HCT116 (cell line): ENCODE measurements around the gene SMC4. TPM values are rescaled to one million over a fixed set of nuclear protein-coding genes. Genes with fewer than 3 reads are reported as not detected.

Source experiments
- ATAC-seq: fragments of 200-7000 bp; cut with Tn5 transposase; 2 replicates; pipeline ENCODE4 v1.9.1; 2020; ENCODE audit warnings: mild to moderate bottlenecking, moderate library complexity
- BruUV-seq: library from RNA; stranded (reverse); fragments of 400-500 nt; replicated peaks from 2 replicates; lab custom pipeline; 2021; lab: Mats Ljungman, UMichigan
- CTCF ChIA-PET: fragments of 300-600 bp; sonication (Branson Sonifier 250); formaldehyde crosslinking; loops from one replicate; lab custom pipeline; 2021; ENCODE audit warnings: antibody characterized with exemption; lab: Charles Lee
- POLR2A ChIA-PET: fragments of 300-600, 350-600 bp; sonication (Branson Sonifier 250); formaldehyde crosslinking; loops from one replicate; lab custom pipeline; 2021; ENCODE audit warnings: antibody characterized with exemption; lab: Charles Lee
- RAD21 ChIA-PET, 2 experiments: fragments of 300-600 bp; sonication (Branson Sonifier 250); formaldehyde crosslinking; loops; one replicate each; lab custom pipeline; 2023; ENCODE audit warnings: low total read pairs in 2 of 2; ENCODE audit not compliant: uncharacterized antibody in 2 of 2, unreplicated experiment in 2 of 2, low non-redundant PET in 1 of 2; lab: Charles Lee
- DNase-seq: peaks from one replicate; pipeline ENCODE4 v3.0.0-alpha.2; 2010; ENCODE audit warnings: low read depth, low spot score
- H2AFZ ChIP-seq: fragments of 200-600 bp; shearing (Covaris generic), sonication (generic); 2 replicates; pipeline ENCODE4 v1.6.1; 2017; ENCODE audit warnings: low read depth, mixed run types, mixed read lengths, antibody characterized with exemption, low read length; ENCODE audit not compliant: poor library complexity, severe bottlenecking
- H3K27ac ChIP-seq: 2 replicates; pipeline ENCODE4 v1.5.1; 2012; ENCODE audit warnings: low read depth, low read length
- H3K27me3 ChIP-seq: fragments of 200-600 bp; sonication (generic); 2 replicates; pipeline ENCODE4 v1.6.1; 2016; ENCODE audit warnings: mixed run types, low read length, mixed read lengths; ENCODE audit not compliant: insufficient read depth
- H3K36me3 ChIP-seq, 2 experiments: fragments of 200-500 bp in 1 of 2; fragments of 200-600 bp in 1 of 2; sonication (Bioruptor generic) in 1 of 2; sonication (generic) in 1 of 2; 2 replicates each; pipeline versions ENCODE4 v1.5.1 to v1.6.1; 2014 to 2016; ENCODE audit warnings: low read length in 2 of 2, inconsistent platforms in 1 of 2, mixed read lengths in 1 of 2, mixed run types in 1 of 2; ENCODE audit not compliant: insufficient read depth in 2 of 2, control insufficient read depth in 1 of 2
- H3K4me1 ChIP-seq, 2 experiments: fragments of 200-600 bp in 1 of 2; sonication (generic) in 1 of 2; 2 replicates each; pipeline versions ENCODE4 v1.5.1 to v1.6.1; 2012 to 2017; ENCODE audit warnings: low read length in 2 of 2, inconsistent platforms in 1 of 2, mild to moderate bottlenecking in 1 of 2, mixed read lengths in 1 of 2, mixed run types in 1 of 2, moderate library complexity in 1 of 2; ENCODE audit not compliant: insufficient read depth in 2 of 2, control insufficient read depth in 1 of 2
- H3K4me2 ChIP-seq: fragments of 200-600 bp; sonication (generic); 2 replicates; pipeline ENCODE4 v1.6.1; 2017; ENCODE audit warnings: mixed run types, low read length, mixed read lengths
- H3K4me3 ChIP-seq, 2 experiments: fragments of 200-600 bp in 1 of 2; sonication (generic) in 1 of 2; replicated peaks in 1 of 2; 2 replicates each; pipeline ENCODE4 v1.5.1; 2011 to 2016; ENCODE audit warnings: low read length in 2 of 2, control low read depth in 1 of 2, low read depth in 1 of 2, mild to moderate bottlenecking in 1 of 2, mixed read lengths in 1 of 2, mixed run types in 1 of 2
- H3K79me2 ChIP-seq: fragments of 200-600 bp; sonication (generic); 2 replicates; pipeline ENCODE4 v1.6.1; 2017; ENCODE audit warnings: mild to moderate bottlenecking, mixed run types, low read length, moderate library complexity, mixed read lengths; ENCODE audit not compliant: insufficient read depth
- H3K9ac ChIP-seq: fragments of 200-600 bp; sonication (generic); 2 replicates; pipeline ENCODE4 v1.6.1; 2016; ENCODE audit warnings: low read length, mixed read lengths
- H3K9me2 ChIP-seq: fragments of 200-600 bp; sonication (generic), shearing (Covaris generic); 2 replicates; pipeline ENCODE4 v1.6.1; 2017; ENCODE audit warnings: mixed run types, mild to moderate bottlenecking, moderate library complexity; ENCODE audit not compliant: insufficient read depth
- H3K9me3 ChIP-seq, 2 experiments: fragments of 200-500 bp in 1 of 2; fragments of 200-600 bp in 1 of 2; sonication (Bioruptor generic) in 1 of 2; sonication (generic) in 1 of 2; 2 replicates each; pipeline ENCODE4 v1.6.1; 2014 to 2017; ENCODE audit warnings: low read length in 2 of 2, mixed read lengths in 2 of 2, inconsistent platforms in 1 of 2, low read depth in 1 of 2, mild to moderate bottlenecking in 1 of 2, mixed run types in 1 of 2, moderate library complexity in 1 of 2; ENCODE audit not compliant: control insufficient read depth in 1 of 2, insufficient read depth in 1 of 2
- H4K20me1 ChIP-seq: fragments of 200-600 bp; sonication (generic), shearing (Covaris generic); 2 replicates; pipeline ENCODE4 v1.6.1; 2017; ENCODE audit warnings: mixed run types, mild to moderate bottlenecking, moderate library complexity; ENCODE audit not compliant: insufficient read depth
- CEBPB ChIP-seq: IDR thresholded peaks from 2 replicates; pipeline ENCODE4 v1.6.1; 2012; ENCODE audit warnings: low read depth
- CTCF ChIP-seq, 3 experiments: fragments of 200-600 bp in 1 of 3; sonication (generic) in 1 of 3; IDR thresholded peaks in 2 of 3; conservative IDR thresholded peaks in 1 of 3; 2 replicates each; pipeline ENCODE4 v1.5.1; 2012 to 2017; ENCODE audit warnings: low read depth in 2 of 3, low read length in 2 of 3, antibody characterized with exemption in 1 of 3, borderline replicate concordance in 1 of 3, control low read depth in 1 of 3, mild to moderate bottlenecking in 1 of 3, mixed read lengths in 1 of 3, mixed run types in 1 of 3, moderate library complexity in 1 of 3; ENCODE audit not compliant: insufficient read depth in 1 of 3
- EZH2phosphoT487 ChIP-seq: fragments of 200-600 bp; IDR thresholded peaks from 2 replicates; pipeline ENCODE4 v1.6.1; 2018; ENCODE audit warnings: antibody characterized with exemption, borderline replicate concordance
- FOSL1 ChIP-seq: IDR thresholded peaks from 2 replicates; pipeline ENCODE4 v1.6.1; 2012; ENCODE audit warnings: low read depth
- JUND ChIP-seq: IDR thresholded peaks from 2 replicates; pipeline ENCODE4 v1.6.1; 2012
- ZFX ChIP-seq: fragments of 450-650 bp; IDR thresholded peaks from 2 replicates; pipeline ENCODE4 v1.6.1; 2017
- intact Hi-C: fragments of 100-400 bp; cut with micrococcal nuclease; formaldehyde crosslinking; loops from 2 replicates; pipeline ENCODE4 v1.10.0; 2022
- total RNA-seq: library from RNA; stranded (reverse); gene quantifications from one replicate; pipeline ENCODE4 v1.2.1, GENCODE V29; 2021; ENCODE audit not compliant: unreplicated experiment
- TF ChIP-seq, protein P1 (sequence below): IDR thresholded peaks from 2 replicates; pipeline ENCODE4 v1.6.1; 2011; ENCODE audit warnings: mild to moderate bottlenecking, low read length, moderate library complexity; ENCODE audit not compliant: insufficient replicate concordance; ENCODE audit errors: extremely low read depth

SMC4 gene
- total RNA-seq, 1 experiment from 2014 or later, result 123 TPM

DNA sequence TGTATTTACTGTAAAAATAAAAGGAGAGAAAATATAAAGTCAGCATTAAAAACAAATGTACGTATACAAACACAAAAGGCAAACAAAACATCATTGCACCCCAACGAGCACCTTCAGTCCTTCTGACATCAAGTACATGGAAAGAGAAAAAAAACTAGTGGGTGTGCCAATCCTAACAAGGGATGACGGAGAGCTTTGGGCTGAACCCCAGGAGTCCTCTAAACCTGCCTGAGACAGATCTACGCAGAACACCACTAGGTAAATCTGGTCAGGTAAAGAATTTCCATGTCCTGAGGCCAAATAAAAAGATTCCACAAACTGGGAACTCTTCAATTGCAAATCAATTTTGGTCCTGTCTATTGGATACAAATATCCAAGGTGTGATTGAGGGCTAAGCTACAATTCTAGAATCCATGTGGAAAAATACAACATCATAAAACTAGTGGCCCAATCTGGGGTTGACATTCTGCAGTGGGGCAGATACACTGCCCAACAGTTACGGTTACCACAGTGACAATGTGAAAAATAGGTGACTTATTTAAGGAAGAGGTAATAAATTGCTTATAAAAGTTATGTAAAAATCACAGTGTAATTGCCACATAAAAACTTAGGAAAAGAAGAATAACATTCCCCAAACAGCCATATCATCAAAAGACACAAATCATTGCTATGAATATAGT is 14.7 kb upstream of the SMC4 start:
- H3K27ac ChIP-seq, result no peak overlapping the region
- no peaks in the 10 kb centered on the region for H3K27me3 ChIP-seq
- intact Hi-C loops, result no loop called here
- no peak overlapping the region for H3K4me2 ChIP-seq
- H3K4me3 ChIP-seq, result no peak overlapping the region
- H3K36me3 ChIP-seq, result no peaks in the 10 kb centered on the region
- no peaks in the 10 kb centered on the region for H3K9me3 ChIP-seq
- peaks cover 0 to 3% of the 10 kb centered on the region in 2 experiments; a peak in 1 of 4 replicates for H3K4me1 ChIP-seq
- no peaks in the 10 kb centered on the region for H3K9me2 ChIP-seq
- ChIA-PET RAD21 (no interaction called here), CTCF (no interaction called here), POLR2A (no interaction called here)
- H3K9ac ChIP-seq, result no peak overlapping the region
- TF ChIP-seq JUND, result no peak
- no peak for TF ChIP-seq CEBPB
- TF ChIP-seq CTCF (IDR thresholded peaks at IDR 0.05 in 2 of 3, conservative IDR thresholded peaks at IDR 0.05 in 1 of 3; ENCODE audit: borderline replicate concordance in 1 of 3, insufficient read depth in 1 of 3, low read depth in 2 of 3, low read length in 2 of 3), result no peak
- no peak for TF ChIP-seq FOSL1
- no peak for TF ChIP-seq EZH2phosphoT487
- no peak for TF ChIP-seq ZFX
- TF ChIP-seq, protein P1, sequence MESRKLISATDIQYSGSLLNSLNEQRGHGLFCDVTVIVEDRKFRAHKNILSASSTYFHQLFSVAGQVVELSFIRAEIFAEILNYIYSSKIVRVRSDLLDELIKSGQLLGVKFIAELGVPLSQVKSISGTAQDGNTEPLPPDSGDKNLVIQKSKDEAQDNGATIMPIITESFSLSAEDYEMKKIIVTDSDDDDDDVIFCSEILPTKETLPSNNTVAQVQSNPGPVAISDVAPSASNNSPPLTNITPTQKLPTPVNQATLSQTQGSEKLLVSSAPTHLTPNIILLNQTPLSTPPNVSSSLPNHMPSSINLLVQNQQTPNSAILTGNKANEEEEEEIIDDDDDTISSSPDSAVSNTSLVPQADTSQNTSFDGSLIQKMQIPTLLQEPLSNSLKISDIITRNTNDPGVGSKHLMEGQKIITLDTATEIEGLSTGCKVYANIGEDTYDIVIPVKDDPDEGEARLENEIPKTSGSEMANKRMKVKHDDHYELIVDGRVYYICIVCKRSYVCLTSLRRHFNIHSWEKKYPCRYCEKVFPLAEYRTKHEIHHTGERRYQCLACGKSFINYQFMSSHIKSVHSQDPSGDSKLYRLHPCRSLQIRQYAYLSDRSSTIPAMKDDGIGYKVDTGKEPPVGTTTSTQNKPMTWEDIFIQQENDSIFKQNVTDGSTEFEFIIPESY, result no peak
- H3K79me2 ChIP-seq, result peaks cover 26% of the 10 kb centered on the region; the same call in 1 of the 2 replicates
- no TSS peak for BruUV-seq
- H4K20me1 ChIP-seq, result no peaks in the 10 kb centered on the region
- ATAC-seq (no peak), DNase-seq (no peak)
- H2AFZ ChIP-seq, result no peak overlapping the region
